ENCODE results near the gene IRS4. TPM values are rescaled to one million over a fixed set of nuclear protein-coding genes. Genes with fewer than 3 reads are reported as not detected.

IRS4 gene
- not detected in 2 replicates for total RNA-seq

DNA sequence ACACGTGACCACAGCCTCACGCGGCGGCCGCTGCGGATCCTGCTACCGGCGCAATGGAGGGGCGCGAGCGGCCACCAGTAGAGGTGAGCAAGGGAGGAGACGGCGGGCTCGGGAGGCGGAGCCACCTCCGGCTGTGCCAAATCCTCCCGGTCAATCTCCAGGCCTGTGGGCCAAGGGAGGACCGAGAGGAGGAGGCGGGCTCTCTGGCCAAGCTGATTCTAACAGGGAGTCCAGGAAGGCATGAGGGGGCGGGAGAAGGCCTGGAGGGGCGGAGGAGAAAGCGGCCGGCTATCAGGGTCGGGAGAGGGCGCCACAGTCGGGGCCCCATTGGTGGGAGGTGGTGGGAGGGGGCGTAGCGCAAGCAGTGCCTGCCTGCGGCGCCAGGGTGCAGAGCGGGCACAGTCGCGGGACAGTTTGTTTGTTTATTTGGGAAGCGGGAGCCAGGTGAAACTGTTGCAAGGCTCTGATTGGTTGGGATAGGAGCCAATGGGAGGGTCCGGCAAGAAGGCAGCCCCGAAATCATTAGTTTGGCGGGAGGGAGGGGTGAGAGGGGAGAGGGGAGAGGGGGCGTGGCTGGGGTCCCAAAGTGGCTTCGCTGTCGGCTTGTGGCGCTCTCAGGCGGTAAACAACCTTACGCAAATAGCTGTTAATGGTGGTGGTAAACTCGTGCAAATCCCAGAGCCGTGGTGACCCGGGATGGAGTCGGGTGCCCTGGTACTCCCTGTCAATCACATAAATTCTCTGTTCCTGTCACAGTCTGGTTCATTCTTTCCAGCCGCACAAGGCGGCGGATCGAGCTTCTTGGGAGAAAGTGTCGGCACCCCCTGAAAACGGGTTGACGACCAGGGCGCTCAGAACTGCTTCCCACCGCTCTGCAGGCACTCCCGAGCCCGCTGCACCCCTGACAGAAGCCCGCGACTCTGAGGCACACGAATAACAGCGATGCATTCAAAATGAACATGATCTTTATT is at the start of gene IRS4:
Gene IRS4 (minus strand): TSS at position 55 of the 971 bp plus-strand sequence.

All from tracheal epithelial cell (primary cell).